GM21447 (cell line): ENCODE data around the gene RUNX2.

Source experiments
- ATAC-seq: cut with Tn5 transposase; IDR thresholded peaks from one replicate; pipeline ENCODE4 v1.9.1; 2021; ENCODE audit not compliant: unreplicated experiment

RUNX2 gene

GRCh38 chr6:45400021-45400420, 71.9 kb downstream of the RUNX2 start:
- no peak for ATAC-seq

GRCh38 chr6:45411959-45412358, 83.8 kb downstream of the RUNX2 start:
- no peak for ATAC-seq

GRCh38 chr6:45415315-45415714, 87.2 kb downstream of the RUNX2 start:
- ATAC-seq = no peak

GRCh38 chr6:45415788-45416518, 87.8 kb downstream of the RUNX2 start:
- no peak for ATAC-seq

GRCh38 chr6:45416700-45417099, 88.6 kb downstream of the RUNX2 start:
- ATAC-seq = no peak

GRCh38 chr6:45417436-45417835, 89.3 kb downstream of the RUNX2 start:
- no peak for ATAC-seq

- no peak for ATAC-seq
Observed at GRCh38 chr6:45419571-45420082, 91.5 kb downstream of the RUNX2 start.

- no peak for ATAC-seq
Observed at GRCh38 chr6:45420083-45420908, 92.2 kb downstream of the RUNX2 start.

- no peak for ATAC-seq
Observed at GRCh38 chr6:45420909-45421708, 93.0 kb downstream of the RUNX2 start.

- ATAC-seq = no peak
Observed at GRCh38 chr6:45421709-45422502, 93.8 kb downstream of the RUNX2 start.

GRCh38 chr6:45422503-45423110, 94.5 kb downstream of the RUNX2 start:
- no peak for ATAC-seq

GRCh38 chr6:45423111-45423823, 95.1 kb downstream of the RUNX2 start:
- no peak for ATAC-seq

GRCh38 chr6:45423824-45424450, 95.8 kb downstream of the RUNX2 start:
- ATAC-seq = no peak

GRCh38 chr6:45424451-45424861, 96.3 kb downstream of the RUNX2 start:
- ATAC-seq = no peak

- ATAC-seq = no peak
Observed at GRCh38 chr6:45426251-45426650, 98.1 kb downstream of the RUNX2 start.

- ATAC-seq = no peak
Observed at GRCh38 chr6:45427726-45428125, 99.6 kb downstream of the RUNX2 start.

- ATAC-seq = no peak
Observed at GRCh38 chr6:45428727-45429126, 100.6 kb downstream of the RUNX2 start.

GRCh38 chr6:45430590-45431202, 102.6 kb downstream of the RUNX2 start:
- ATAC-seq = no peak
